Dedifferentiated amniotic fluid mesenchymal stem cell (primary cell): Measurements from ENCODE around the gene PRIMA1.

ENCODE experiments used
- DNase-seq: peaks from one replicate; pipeline ENCODE4 v3.0.0-alpha.2; 2016; ENCODE audit errors: extremely low spot score

Gene PRIMA1

DNA sequence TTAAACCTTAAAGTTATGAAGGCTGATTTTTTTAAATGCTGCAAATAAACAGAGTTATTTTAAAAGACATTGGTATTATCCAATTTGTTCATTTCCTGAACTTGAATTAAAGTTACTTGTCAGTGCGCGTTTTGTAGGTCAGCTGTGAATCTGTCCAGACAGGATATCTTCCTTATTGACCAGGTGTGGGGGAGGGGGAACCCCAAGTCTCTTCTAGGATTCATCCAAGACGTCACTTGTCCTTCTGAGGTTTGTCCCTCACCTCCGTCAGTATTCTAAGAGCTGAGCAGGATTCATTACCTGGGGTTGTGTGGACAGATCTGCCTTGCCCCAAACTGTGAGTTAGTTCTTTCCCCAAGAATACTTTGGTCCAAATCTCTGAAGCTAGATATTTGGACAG is 8.8 kb upstream of the PRIMA1 start:
- no peak for DNase-seq

DNA sequence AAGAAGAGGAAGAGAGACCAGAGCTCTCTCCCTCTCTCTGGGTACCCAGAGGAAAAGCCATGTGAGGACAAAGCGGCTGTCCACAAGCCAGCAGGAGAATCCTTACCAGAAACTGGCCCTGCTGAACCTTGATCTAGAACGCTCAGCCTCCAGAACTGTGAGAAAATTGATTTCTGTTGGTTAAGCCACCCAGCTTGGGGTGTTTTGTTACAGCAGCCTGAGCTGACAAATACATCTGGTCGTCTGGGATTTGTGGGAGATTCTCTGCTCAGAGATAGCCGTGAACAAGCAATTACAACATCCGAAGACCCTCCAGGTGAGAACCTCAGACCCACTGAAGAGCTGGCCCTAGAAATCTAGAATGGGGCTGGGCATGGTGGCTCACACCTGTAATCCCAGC is 6.5 kb upstream of the PRIMA1 start:
- DNase-seq = no peak

GRCh38 chr14:93793555-93794324 is 5.5 kb upstream of the PRIMA1 start:
- DNase-seq = no peak

GRCh38 chr14:93792391-93792790 is 4.1 kb upstream of the PRIMA1 start:
- no peak for DNase-seq

DNA sequence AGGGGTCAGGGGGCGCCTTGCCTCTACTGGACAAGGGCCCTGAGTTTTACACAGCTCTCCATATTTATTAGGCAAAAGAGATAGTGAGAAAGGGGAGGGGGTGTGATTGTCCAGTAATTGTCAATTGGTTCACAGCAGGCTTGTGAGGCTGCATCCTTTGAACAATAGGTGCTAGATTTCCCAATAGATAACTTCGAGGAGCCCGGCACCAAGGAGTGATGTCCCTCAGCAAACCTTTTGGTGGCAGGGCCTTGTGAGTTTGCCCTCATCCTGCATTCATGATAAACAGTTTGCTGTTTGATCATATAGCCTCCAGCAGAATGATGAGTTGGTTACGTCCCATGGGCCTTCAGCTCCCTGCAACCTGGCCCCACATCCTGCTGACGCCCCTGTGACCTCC is 2.7 kb upstream of the PRIMA1 start:
- no peak for DNase-seq

DNA sequence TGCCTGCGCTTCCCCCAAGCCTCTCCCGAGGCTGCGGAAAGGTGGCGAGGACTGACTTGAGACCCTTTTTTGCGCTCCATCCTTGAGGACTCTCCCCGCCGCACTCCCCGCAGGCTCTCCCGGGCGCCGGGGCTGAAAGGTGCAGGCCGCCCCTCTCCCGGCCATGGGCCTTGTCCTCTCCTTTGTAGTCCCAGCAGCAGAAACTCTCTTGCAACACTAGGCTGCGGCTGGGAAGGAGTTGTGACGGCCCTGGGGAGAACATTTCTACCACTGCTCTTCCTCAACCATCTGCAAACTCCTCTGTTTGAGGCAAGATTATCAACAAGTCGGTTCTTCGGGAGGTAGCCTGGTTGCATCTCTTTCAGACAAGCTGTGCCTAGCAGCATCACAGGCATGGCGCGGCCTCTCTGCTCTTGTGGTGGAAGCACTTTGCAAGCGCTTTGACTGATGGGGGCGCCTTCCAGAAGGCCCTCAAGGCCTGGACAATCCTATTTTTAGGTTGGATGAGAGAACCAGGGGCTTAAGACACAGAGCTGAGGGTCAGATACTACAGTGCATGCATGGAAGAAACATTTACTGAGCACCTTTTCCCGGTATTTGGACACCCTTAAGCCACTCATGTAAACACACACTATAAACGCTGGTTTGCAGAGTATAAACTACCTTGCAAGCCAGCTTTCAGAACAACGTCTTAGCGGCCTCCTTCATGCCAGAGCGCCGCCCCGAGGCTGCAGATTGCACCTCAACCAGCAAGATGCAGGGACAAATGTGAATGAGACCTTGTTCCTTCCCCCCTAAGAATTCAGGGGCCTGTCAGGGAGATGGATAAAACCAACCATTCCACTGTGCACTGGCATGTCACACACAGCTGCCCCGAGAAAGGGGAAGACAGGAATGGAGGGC is 1.2 kb upstream of the PRIMA1 start:
- DNase-seq = no peak

- DNase-seq = no peak
These were observed 400 bp upstream of the PRIMA1 start for GRCh38 chr14:93788543-93789227.

- DNase-seq = no peak
These were observed 606 bp downstream of the PRIMA1 start for GRCh38 chr14:93787465-93788292.

DNA sequence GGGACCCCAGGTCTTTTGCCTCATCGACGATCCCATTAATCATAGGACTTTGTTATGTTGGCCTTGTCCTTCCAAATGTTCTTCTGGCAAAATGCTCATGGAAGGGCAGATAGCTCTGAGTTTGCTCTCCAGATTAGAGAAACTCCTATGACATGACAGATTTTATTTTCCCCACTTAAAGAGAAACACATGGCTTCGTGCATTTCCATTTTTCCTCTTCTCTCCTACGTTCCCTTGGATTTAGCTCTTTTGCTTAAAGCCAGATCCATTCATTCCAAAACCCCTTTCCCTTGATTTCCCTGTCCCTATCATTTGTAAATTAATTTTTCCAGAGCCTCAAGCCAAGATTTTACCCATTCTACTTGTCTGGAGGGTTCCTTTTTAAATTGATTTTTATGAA is 2.9 kb downstream of the PRIMA1 start:
- no peak for DNase-seq

DNA sequence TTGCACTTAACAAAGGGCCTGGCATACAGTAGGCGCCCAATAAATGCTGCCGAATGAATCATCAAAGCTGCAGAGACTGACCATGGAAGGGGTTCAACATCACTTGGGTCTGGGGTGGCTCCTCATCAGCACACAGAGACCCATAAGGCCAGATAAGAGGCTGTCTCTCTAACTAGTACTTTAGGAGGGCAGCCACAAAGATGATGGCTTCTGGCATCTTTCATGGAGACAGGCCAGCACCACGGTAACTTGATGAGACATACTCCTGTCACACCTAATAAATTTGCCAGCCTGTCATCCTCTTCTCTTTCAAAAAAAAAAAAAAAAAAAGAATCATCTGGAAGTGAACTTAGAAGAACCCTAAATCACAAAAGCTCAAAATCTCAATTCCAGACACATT is 3.4 kb downstream of the PRIMA1 start:
- DNase-seq = no peak

- DNase-seq = no peak
These were observed 7.4 kb downstream of the PRIMA1 start for GRCh38 chr14:93780813-93781400.

DNA sequence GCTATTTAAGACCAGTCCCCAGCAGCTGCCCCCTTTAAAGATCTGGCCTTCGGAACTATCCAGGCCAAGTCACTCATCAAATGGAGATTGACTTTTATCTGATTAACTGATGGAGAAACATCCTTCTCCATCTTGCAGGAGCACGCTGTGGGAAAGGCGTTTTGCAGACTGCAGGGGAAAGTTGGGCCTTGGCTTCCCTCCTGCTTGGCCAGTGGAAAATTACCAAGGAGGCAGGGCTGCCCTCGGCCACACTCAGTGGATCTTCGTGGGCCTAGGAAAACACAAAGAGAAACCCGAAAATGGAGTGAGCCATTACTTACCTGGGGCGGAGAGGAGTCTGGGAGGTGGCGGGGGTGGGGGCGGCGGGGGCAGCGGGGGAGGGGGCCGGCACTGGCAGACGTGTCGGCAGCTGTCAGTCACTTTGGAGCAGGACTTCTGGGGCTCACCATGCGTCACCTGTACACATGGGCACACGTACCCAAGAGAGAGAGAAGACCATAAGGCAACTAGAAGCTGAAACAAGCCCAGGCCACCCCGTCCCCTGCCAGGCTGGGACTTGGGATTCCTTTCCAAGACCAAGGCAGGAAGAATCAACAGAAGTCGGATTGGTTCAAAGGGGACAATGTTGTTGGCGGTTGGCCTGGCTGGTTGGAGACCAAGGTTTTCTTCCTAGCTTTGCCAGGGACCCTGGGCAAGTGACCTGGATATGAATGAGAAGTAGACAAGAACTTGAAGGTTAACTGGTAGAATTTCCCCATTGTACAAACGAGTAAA is 9.2 kb downstream of the PRIMA1 start:
- DNase-seq = no peak

DNA sequence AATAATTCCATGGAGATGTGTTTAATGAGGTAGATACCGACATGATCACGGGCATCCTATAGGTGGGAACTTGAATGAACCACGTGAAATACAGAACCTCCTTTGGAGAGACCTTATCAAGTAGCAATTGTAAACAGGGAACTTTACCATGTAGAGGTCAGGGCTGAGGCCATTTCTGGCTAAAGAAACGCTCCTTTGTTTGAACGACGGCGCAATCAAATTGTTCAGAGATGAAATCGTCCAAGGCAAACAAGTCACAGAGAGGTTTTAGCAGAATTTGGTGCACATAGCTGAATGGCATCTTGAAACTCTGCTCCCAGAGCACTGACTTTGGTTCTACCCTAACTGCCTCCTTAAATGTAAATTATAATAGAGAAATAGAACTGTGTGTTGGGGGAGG is 9.8 kb downstream of the PRIMA1 start:
- DNase-seq = no peak

- DNase-seq = no peak
These were observed 12.5 kb downstream of the PRIMA1 start for GRCh38 chr14:93775744-93776143.

GRCh38 chr14:93775158-93775557 is 13.1 kb downstream of the PRIMA1 start:
- no peak for DNase-seq

DNA sequence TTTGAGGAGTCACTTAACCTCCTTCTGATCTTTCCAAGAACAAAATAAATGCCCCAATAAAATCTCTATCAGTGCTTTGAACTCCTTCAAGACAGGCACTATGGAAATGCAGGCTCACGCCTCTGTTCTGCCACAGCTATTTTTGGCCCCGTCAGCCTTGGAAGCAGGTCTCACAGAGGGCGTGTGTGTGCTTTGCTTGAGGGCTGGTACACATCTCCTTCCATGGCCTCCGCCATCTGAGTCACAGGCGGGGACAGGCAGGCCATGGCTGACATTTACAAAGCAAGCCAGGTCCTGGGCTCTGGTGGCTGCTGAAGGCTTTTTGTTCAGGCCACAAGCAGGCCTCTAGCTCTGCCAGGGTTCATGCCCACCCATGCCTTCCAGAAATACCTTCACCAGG is 16.0 kb downstream of the PRIMA1 start:
- DNase-seq = no peak

DNA sequence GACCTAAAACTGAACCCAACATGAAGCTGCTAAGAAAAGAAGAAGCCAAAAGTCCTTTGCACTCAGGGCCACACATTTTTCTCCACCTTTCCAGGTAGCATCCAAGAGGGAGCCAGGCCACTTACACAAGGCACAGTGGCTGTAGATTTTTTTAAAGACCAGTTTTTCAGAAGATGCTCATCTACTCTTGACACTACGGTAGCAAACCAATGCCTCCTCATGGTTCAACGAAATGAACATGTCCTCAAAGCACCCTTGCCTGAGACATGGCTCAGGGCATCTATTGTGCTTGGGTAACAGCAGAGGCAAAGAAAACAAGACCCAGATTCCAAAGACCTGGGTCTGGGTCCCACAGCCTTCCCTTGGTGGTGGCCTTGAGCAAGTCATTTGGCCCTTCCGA is 22.3 kb downstream of the PRIMA1 start:
- DNase-seq = no peak

GRCh38 chr14:93765155-93765554 is 23.1 kb downstream of the PRIMA1 start:
- DNase-seq = no peak

DNA sequence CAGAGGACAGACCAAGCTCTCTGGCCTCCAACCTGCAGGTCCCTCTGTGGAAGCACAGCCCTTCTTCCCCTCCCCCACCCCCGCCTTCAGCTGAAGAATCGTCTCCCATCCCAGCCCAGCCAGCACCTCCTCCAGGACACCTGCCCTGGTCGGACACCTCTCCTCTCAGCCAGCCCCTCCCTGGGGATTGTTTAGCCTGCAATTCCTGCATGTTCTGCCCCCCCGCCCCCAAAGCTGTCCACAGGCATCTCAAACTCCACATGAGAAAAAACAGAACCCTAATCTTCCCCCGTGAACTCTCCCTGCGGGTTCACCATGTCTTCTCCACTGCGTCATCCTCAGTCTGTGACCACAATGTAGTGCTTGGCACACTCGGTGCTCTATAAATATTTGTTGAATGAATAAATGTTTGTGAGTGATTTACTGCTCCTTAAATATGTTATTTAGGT is 24.1 kb downstream of the PRIMA1 start:
- no peak for DNase-seq

DNA sequence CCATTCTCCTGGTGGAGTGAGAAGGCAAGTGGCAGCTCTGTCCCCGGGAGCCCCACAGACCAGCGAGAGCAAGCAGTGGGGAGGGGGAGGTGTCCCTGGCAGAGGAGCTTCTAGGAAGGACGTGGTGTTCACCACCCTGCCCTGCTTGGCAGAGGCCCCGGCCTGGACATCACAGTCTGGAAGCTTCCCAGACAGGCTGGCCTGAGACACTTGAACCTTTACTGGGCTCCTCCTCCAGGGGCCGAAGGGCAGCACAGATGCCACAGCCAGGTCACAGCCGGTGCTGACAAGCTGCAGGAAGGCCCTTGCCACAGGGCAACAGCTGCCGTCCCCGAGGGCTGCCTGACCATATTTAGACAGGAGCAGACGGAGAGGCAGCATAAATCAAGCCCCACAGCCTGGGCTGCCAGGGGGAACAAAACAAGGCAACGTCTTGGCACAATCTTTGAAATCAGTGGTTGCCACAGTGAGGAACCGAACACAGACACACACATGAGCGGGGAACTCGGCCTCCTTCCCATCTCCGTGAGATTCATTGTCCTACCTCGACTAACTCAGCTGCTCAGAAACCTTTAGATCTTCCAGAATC is 28.5 kb downstream of the PRIMA1 start:
- DNase-seq = no peak
